ENCODE measurements around the gene MEF2A. TPM values are rescaled to one million over a fixed set of nuclear protein-coding genes. Genes with fewer than 3 reads are reported as not detected.

Gene MEF2A
- total and polyA plus RNA-seq, 9 of the 15 experiments (the other 6 are each of a cell fraction or from before 2014, with no cell fraction given) = 1.6 to 18.7 (median 8.7) TPM

DNA sequence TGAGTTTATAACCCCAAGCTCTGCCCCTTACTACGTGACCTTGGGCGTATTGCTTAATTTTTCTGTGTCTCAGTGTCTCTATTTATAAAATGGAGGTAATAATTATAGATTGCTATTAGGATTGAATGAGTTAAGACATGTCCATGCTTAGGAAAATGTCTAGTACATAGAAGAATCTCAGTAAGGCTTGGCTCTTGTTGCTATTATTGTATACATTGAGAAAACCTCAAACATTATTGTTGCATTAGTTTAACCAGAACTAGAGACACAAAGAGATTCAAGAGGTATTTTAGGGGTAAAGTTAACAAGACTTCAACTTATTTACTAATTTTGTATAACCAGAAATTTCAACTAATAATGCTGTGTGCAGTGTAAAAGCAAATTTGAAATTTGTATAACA is 66.7 kb downstream of the MEF2A start:
- TF ChIP-seq SMAD3 (CRISPR knock-in tag; conservative IDR thresholded peaks at IDR 0.05) = no peak
- TF ChIP-seq ZZZ3 (IDR thresholded peaks at IDR 0.05) = no peak
- TF ChIP-seq ZNF347 (CRISPR knock-in tag; IDR thresholded peaks at IDR 0.05; ENCODE audit: low read depth) = no peak
- no peak for TF ChIP-seq HDAC8 (tag; IDR thresholded peaks at IDR 0.05)
- TF ChIP-seq NKRF (IDR thresholded peaks at IDR 0.05; ENCODE audit: borderline replicate concordance) = no peak
- no peak for TF ChIP-seq SIN3B (IDR thresholded peaks at IDR 0.05; ENCODE audit: low read depth)
- no peak for TF ChIP-seq POLR2AphosphoS2 (IDR thresholded peaks at IDR 0.05; ENCODE audit: low read length)
- no peak for TF ChIP-seq KDM1A (IDR thresholded peaks at IDR 0.05)
- no peak for TF ChIP-seq SFPQ (IDR thresholded peaks at IDR 0.05; ENCODE audit: low read depth, low read length)
- TF ChIP-seq LARP7 (IDR thresholded peaks at IDR 0.05) = no peak
- TF ChIP-seq FIP1L1 (IDR thresholded peaks at IDR 0.05; ENCODE audit: low read depth, low read length, poor library complexity, severe bottlenecking) = no peak
- H3K4me3 ChIP-seq = no peak overlapping the region
- H3K9me3 ChIP-seq (replicated peaks; ENCODE audit: control insufficient read depth, insufficient read depth, low read depth, low read length) = no peaks in the 10 kb centered on the region
- H3K27ac ChIP-seq (ENCODE audit: extremely low read depth, low read depth, low read length) = no peak overlapping the region
- intact Hi-C loops (cut with micrococcal nuclease) = no loop called here
- H3K9ac ChIP-seq (ENCODE audit: insufficient read depth in 1 of 2, low read depth in 2 of 2, low read length in 2 of 2) = no peak overlapping the region
- H3K4me2 ChIP-seq (ENCODE audit: insufficient read depth, low read length) = no peak overlapping the region
- BruUV-seq (replicated peaks) = no TSS peak
- H3K36me3 ChIP-seq (ENCODE audit: control insufficient read depth, insufficient read depth, low read length) = no peaks in the 10 kb centered on the region; the same call in 2 of the 3 replicates
- DNase-seq (ENCODE audit: extremely low read depth in 1 of 4, low spot score in 3 of 4) (no peak), FAIRE-seq (no peak), ATAC-seq (no peak)
- H3K9me1 ChIP-seq (ENCODE audit: control insufficient read depth, insufficient read depth, low read length) = no peaks in the 10 kb centered on the region
- ChIA-PET CTCF (ENCODE audit: low intra/inter-chr PET ratio) (no interaction called here), POLR2A (no interaction called here)
- H3K27me3 ChIP-seq (ENCODE audit: control insufficient read depth in 2 of 2, insufficient read depth in 2 of 2, low read length in 2 of 2) = no peaks in the 10 kb centered on the region
- no peak overlapping the region for H2AFZ ChIP-seq (ENCODE audit: low read depth, low read length)
- H3K79me2 ChIP-seq (ENCODE audit: control insufficient read depth, insufficient read depth, low read length) = no peaks in the 10 kb centered on the region
- in situ Hi-C loops (cut with MboI) = no loop called here
- H4K20me1 ChIP-seq (replicated peaks; ENCODE audit: control insufficient read depth, insufficient read depth, low read length) = no peaks in the 10 kb centered on the region
- H3K4me1 ChIP-seq (replicated peaks in 1 of 2; ENCODE audit: control insufficient read depth in 2 of 2, insufficient read depth in 2 of 2, low read length in 2 of 2) = no peaks in the 10 kb centered on the region
- WGBS (ENCODE audit: insufficient coverage, low coverage, missing lambda C conversion rate) = 25% methylated on average over 2 of the region's 2 CpGs

Data from K562 (cell line).